A204.1 (cell line): ENCODE data around the gene UGT2B10.
A peak's percentile ranks its signal among the peaks of the same experiment; 100 is the strongest.
"Not testable (repeated sequence)": the region's sequence is repeated elsewhere in the genome, so short reads cannot be mapped to it uniquely, and the experiment has no call there.

ENCODE experiments used
- FAIRE-seq: peaks from 2 replicates; lab custom pipeline; 2012; peaks lifted over from hg19 to GRCh38; lab: Jason Lieb, UNC

Gene UGT2B10

GRCh38 chr4:68815617-68816409 lies at the start of gene UGT2B10:
UGT2B10 (plus strand) TSS chr4:68815994; CDS start chr4:68816020, 26 bp downstream.
- FAIRE-seq = peak; percentile 68

GRCh38 chr4:68771836-68772235 lies 44.0 kb upstream of the UGT2B10 start:
- not testable (repeated sequence) for FAIRE-seq

GRCh38 chr4:68773699-68774098 lies 42.1 kb upstream of the UGT2B10 start:
- no peak for FAIRE-seq

- peak; percentile 98 for FAIRE-seq
These were observed 35.6 kb upstream of the UGT2B10 start for GRCh38 chr4:68780232-68780631.

GRCh38 chr4:68797048-68797447 lies 18.7 kb upstream of the UGT2B10 start:
- FAIRE-seq = no peak

- FAIRE-seq = no peak
These were observed 18.2 kb upstream of the UGT2B10 start for GRCh38 chr4:68797618-68798017.

- no peak for FAIRE-seq
These were observed 12.8 kb upstream of the UGT2B10 start for GRCh38 chr4:68803013-68803412.

- no peak for FAIRE-seq
These were observed 7.7 kb upstream of the UGT2B10 start for GRCh38 chr4:68808060-68808459.

GRCh38 chr4:68810919-68811318 lies 4.9 kb upstream of the UGT2B10 start:
- no peak for FAIRE-seq

- not testable (repeated sequence) for FAIRE-seq
These were observed 844 bp downstream of the UGT2B10 start for GRCh38 chr4:68816410-68817265.

- FAIRE-seq = peak; percentile 77
These were observed 1.6 kb downstream of the UGT2B10 start for GRCh38 chr4:68817386-68817785.

GRCh38 chr4:68818030-68818462 lies 2.3 kb downstream of the UGT2B10 start:
- FAIRE-seq = not testable (repeated sequence)

GRCh38 chr4:68831642-68832041 lies 15.8 kb downstream of the UGT2B10 start:
- no peak for FAIRE-seq

GRCh38 chr4:68850293-68850692 lies 34.5 kb downstream of the UGT2B10 start:
- no peak for FAIRE-seq

- no peak for FAIRE-seq
These were observed 40.0 kb downstream of the UGT2B10 start for GRCh38 chr4:68855771-68856170.

- no peak for FAIRE-seq
These were observed 42.2 kb downstream of the UGT2B10 start for GRCh38 chr4:68858039-68858438.

GRCh38 chr4:68859655-68860054 lies 43.9 kb downstream of the UGT2B10 start:
- no peak for FAIRE-seq

- FAIRE-seq = no peak
These were observed 45.3 kb downstream of the UGT2B10 start for GRCh38 chr4:68861057-68861456.

GRCh38 chr4:68864438-68865187 lies 48.8 kb downstream of the UGT2B10 start:
- FAIRE-seq = no peak

GRCh38 chr4:68865188-68865638 lies 49.4 kb downstream of the UGT2B10 start:
- no peak for FAIRE-seq

GRCh38 chr4:68865760-68866159 lies 50.0 kb downstream of the UGT2B10 start:
- FAIRE-seq = no peak

GRCh38 chr4:68869274-68869773 lies 53.5 kb downstream of the UGT2B10 start:
- FAIRE-seq = no peak
